KMS-11 (cell line): ENCODE data around the gene CCL14.

Source experiments
- H2AFZ ChIP-seq: fragments of 200-600 bp; sonication (generic); 2 replicates; pipeline ENCODE4 v1.6.1; 2016; ENCODE audit warnings: antibody characterized with exemption, mixed run types, low read depth
- H3K27ac ChIP-seq: fragments of 200-600 bp; sonication (generic); 2 replicates; pipeline ENCODE4 v1.6.1; 2016; ENCODE audit warnings: mild to moderate bottlenecking, mixed run types
- H3K27me3 ChIP-seq: fragments of 200-600 bp; sonication (generic); 2 replicates; pipeline ENCODE4 v1.6.1; 2017; ENCODE audit warnings: mild to moderate bottlenecking, low read depth, mixed run types, moderate library complexity; ENCODE audit not compliant: insufficient read depth
- H3K36me3 ChIP-seq: fragments of 200-600 bp; sonication (generic); 2 replicates; pipeline ENCODE4 v1.6.1; 2017; ENCODE audit warnings: mild to moderate bottlenecking, mixed run types; ENCODE audit not compliant: insufficient read depth
- H3K4me1 ChIP-seq: fragments of 200-600 bp; sonication (generic); 2 replicates; pipeline ENCODE4 v1.6.1; 2016; ENCODE audit warnings: mild to moderate bottlenecking, low read depth, mixed run types; ENCODE audit not compliant: poor library complexity, severe bottlenecking
- H3K4me2 ChIP-seq: fragments of 200-600 bp; sonication (generic); 2 replicates; pipeline ENCODE4 v1.7.0; 2016; ENCODE audit warnings: mild to moderate bottlenecking, mixed run types
- H3K4me3 ChIP-seq: fragments of 200-600 bp; sonication (generic); IDR thresholded peaks from 2 replicates; pipeline ENCODE4 v1.6.1; 2017; ENCODE audit warnings: low read depth, low read length, mixed read lengths; ENCODE audit not compliant: insufficient read depth
- H3K79me2 ChIP-seq: fragments of 200-600 bp; sonication (generic); 2 replicates; pipeline ENCODE4 v1.6.1; 2016; ENCODE audit warnings: low read depth, mixed run types; ENCODE audit not compliant: insufficient read depth
- H3K9ac ChIP-seq: fragments of 200-600 bp; sonication (generic); 2 replicates; pipeline ENCODE4 v1.6.1; 2016; ENCODE audit warnings: mild to moderate bottlenecking, mixed run types
- H4K20me1 ChIP-seq: fragments of 200-600 bp; sonication (generic); 2 replicates; pipeline ENCODE4 v1.6.1; 2016; ENCODE audit warnings: mild to moderate bottlenecking, mixed run types; ENCODE audit not compliant: insufficient read depth
- CTCF ChIP-seq: fragments of 200-600 bp; sonication (generic); conservative IDR thresholded peaks from 2 replicates; pipeline ENCODE4 v1.6.1; 2017; ENCODE audit warnings: low read depth, mild to moderate bottlenecking, antibody characterized with exemption, low read length, moderate library complexity, mixed read lengths

Gene CCL14

GRCh38 chr17:36004594-36005108 is 18.1 kb upstream of the CCL14 start:
- Histone ChIP-seq H3K36me3 (no peaks in the 10 kb centered on the region), H3K4me1 (no peaks in the 10 kb centered on the region), H3K79me2 (no peaks in the 10 kb centered on the region), H3K4me3 (no peak overlapping the region), H4K20me1 (no peaks in the 10 kb centered on the region), H3K9ac (no peak overlapping the region), H3K27ac (no peak overlapping the region), H2AFZ (no peak overlapping the region), H3K4me2 (no peak overlapping the region), H3K27me3 (no peaks in the 10 kb centered on the region)
- no peak for TF ChIP-seq CTCF

GRCh38 chr17:36002631-36003030 is 16.1 kb upstream of the CCL14 start:
- H3K36me3 ChIP-seq = no peaks in the 10 kb centered on the region
- H3K4me2 ChIP-seq = no peak overlapping the region
- no peak overlapping the region for H3K27ac ChIP-seq
- H3K4me3 ChIP-seq = no peak overlapping the region
- H4K20me1 ChIP-seq = no peaks in the 10 kb centered on the region
- no peaks in the 10 kb centered on the region for H3K27me3 ChIP-seq
- no peak overlapping the region for H2AFZ ChIP-seq
- H3K9ac ChIP-seq = no peak overlapping the region
- no peaks in the 10 kb centered on the region for H3K4me1 ChIP-seq
- TF ChIP-seq CTCF = no peak
- H3K79me2 ChIP-seq = no peaks in the 10 kb centered on the region

- Histone ChIP-seq H3K4me1 (no peaks in the 10 kb centered on the region), H3K4me3 (no peak overlapping the region), H3K79me2 (no peaks in the 10 kb centered on the region), H3K27me3 (no peaks in the 10 kb centered on the region), H3K27ac (no peak overlapping the region), H2AFZ (no peak overlapping the region), H3K9ac (no peak overlapping the region), H3K4me2 (no peak overlapping the region), H3K36me3 (no peaks in the 10 kb centered on the region), H4K20me1 (no peaks in the 10 kb centered on the region)
- no peak for TF ChIP-seq CTCF
Measured at GRCh38 chr17:36001862-36002603, 15.5 kb upstream of the CCL14 start.

GRCh38 chr17:36001110-36001771 is 14.7 kb upstream of the CCL14 start, which contains the start of gene CCL15:
CCL15 (minus strand) TSS chr17:36001553; CDS start chr17:36001492, 61 bp downstream.
- H3K79me2 ChIP-seq = no peaks in the 10 kb centered on the region
- H3K9ac ChIP-seq = no peak within 1 kb of the TSS
- H4K20me1 ChIP-seq = no peaks in the 10 kb centered on the region
- H3K27me3 ChIP-seq = no peaks in the 10 kb centered on the region
- no peaks in the 10 kb centered on the region for H3K36me3 ChIP-seq
- H2AFZ ChIP-seq = no peak within 1 kb of the TSS
- H3K27ac ChIP-seq = no peak within 1 kb of the TSS
- no peak within 1 kb of the TSS for H3K4me2 ChIP-seq
- no peak for TF ChIP-seq CTCF
- H3K4me1 ChIP-seq = no peaks in the 10 kb centered on the region
- no peak within 1 kb of the TSS for H3K4me3 ChIP-seq
